Measurements from ENCODE around the gene IQSEC2. TPM values are rescaled to one million over a fixed set of nuclear protein-coding genes. Genes with fewer than 3 reads are reported as not detected.

IQSEC2 gene
- total and polyA plus RNA-seq, 2 of the 4 experiments (the other 2 are of a cell fraction): 2.5 to 11.4 TPM

GRCh38 chrX:53324803-53325202 is 43.4 kb upstream of the IQSEC2 start:
- in situ Hi-C loops (cut with MboI; ENCODE audit: low sequenced_read_pairs): no loop called here

More at GRCh38 chrX:53324803-53325202, 43.4 kb upstream of the IQSEC2 start:
- H3K9me1 ChIP-seq (ENCODE audit: insufficient read depth, low read length): 0 out of 2 replicates have a peak, but pooled peaks cover 3% of the 10 kb centered on the region
- no peaks in the 10 kb centered on the region for H3K36me3 ChIP-seq (ENCODE audit: control insufficient read depth, insufficient read depth, low read length)
- ChIA-PET CTCF (no interaction called here), POLR2A (ENCODE audit: unreplicated experiment) (no interaction called here)
- no peak overlapping the region for H2AFZ ChIP-seq (replicated peaks; ENCODE audit: low read length, poor library complexity)
- no peaks in the 10 kb centered on the region for H3K9me3 ChIP-seq (ENCODE audit: control insufficient read depth, insufficient read depth, low read length)
- ATAC-seq (ENCODE audit: low read depth) (no peak), DNase-seq (no peak)
- H3K18ac ChIP-seq (ENCODE audit: low read depth, low read length): no peak overlapping the region
- no peak overlapping the region for H3K9ac ChIP-seq (ENCODE audit: low read depth, low read length)
- no peak overlapping the region for H2BK15ac ChIP-seq (ENCODE audit: low read depth, low read length)
- no peak overlapping the region for H3K56ac ChIP-seq (ENCODE audit: extremely low read depth, insufficient read depth, low read length)
- H3K4ac ChIP-seq (ENCODE audit: low read depth, low read length): no peak overlapping the region
- H3K14ac ChIP-seq (replicated peaks; ENCODE audit: low read depth, low read length): no peak overlapping the region
- no peak overlapping the region for H3K4me3 ChIP-seq (ENCODE audit: insufficient read depth, low read depth, low read length)
- H3K23ac ChIP-seq (ENCODE audit: low read depth, low read length): no peak overlapping the region
- no TSS peak for BruUV-seq (replicated peaks)
- TF ChIP-seq CTCF (conservative IDR thresholded peaks at IDR 0.05; ENCODE audit: low read depth, low read length) (no peak), NFE2L2 (IDR thresholded peaks at IDR 0.05; ENCODE audit: low read depth, low read length) (no peak)
- no peak overlapping the region for H4K8ac ChIP-seq (ENCODE audit: low read depth in 2 of 2, low read length in 2 of 2)
- intact Hi-C loops (cut with micrococcal nuclease): loop anchor here (5.0 to 10.0 kb wide), 2 partner anchors 80 to 1402 kb away; no protein-coding TSS in a partner anchor
- H2BK120ac ChIP-seq (ENCODE audit: low read depth, low read length): no peak overlapping the region
- no peaks in the 10 kb centered on the region for H4K20me1 ChIP-seq (ENCODE audit: insufficient read depth, low read length)
- no peak overlapping the region for H2AK9ac ChIP-seq (replicated peaks; ENCODE audit: low read depth, low read length, poor library complexity)
- H3K4me2 ChIP-seq (ENCODE audit: low read depth, low read length): no peak overlapping the region
- dilution Hi-C loops (cut with HindIII; ENCODE audit: low sequenced_read_pairs, unreplicated experiment): no loop called here
- no peak overlapping the region for H2BK20ac ChIP-seq (ENCODE audit: low read depth, low read length)
- H2AK5ac ChIP-seq (ENCODE audit: low read depth, low read length): no peak overlapping the region
- H3K27ac ChIP-seq (ENCODE audit: insufficient read depth, low read length): no peak overlapping the region
- H3K4me1 ChIP-seq (ENCODE audit: control insufficient read depth, insufficient read depth, low read length): no peaks in the 10 kb centered on the region
- no peak overlapping the region for H2BK5ac ChIP-seq (ENCODE audit: low read depth, low read length, poor library complexity, severe bottlenecking)
- WGBS, 2 experiments (ENCODE audit: extremely low coverage in 2 of 2, insufficient read length in 1 of 2): no CpG with 5 or more reads among the region's 1 CpG
- H3K27me3 ChIP-seq (ENCODE audit: control insufficient read depth, insufficient read depth, low read length): peaks cover 78% of the 10 kb centered on the region
- no peak overlapping the region for H4K5ac ChIP-seq (ENCODE audit: low read depth, low read length)
- no peak overlapping the region for H4K91ac ChIP-seq (ENCODE audit: insufficient read depth, low read depth, low read length)
- no peaks in the 10 kb centered on the region for H3K79me1 ChIP-seq (ENCODE audit: low read depth in 1 of 2, low read length in 2 of 2)
